GM12878 (cell line): ENCODE results near the gene SSH2.

Experiments used
- CTCF ChIP-seq, 3 experiments: IDR thresholded peaks in 2 of 3; conservative IDR thresholded peaks in 1 of 3; 2 replicates each; pipeline ENCODE4 v1.5.1; 2011; ENCODE audit warnings: low read depth in 3 of 3, low read length in 3 of 3, mild to moderate bottlenecking in 3 of 3, control low read depth in 2 of 3, moderate library complexity in 2 of 3, inconsistent platforms in 1 of 3, mixed read lengths in 1 of 3; ENCODE audit not compliant: control insufficient read depth in 2 of 3, insufficient read depth in 1 of 3; ENCODE audit errors: extremely low read depth in 1 of 3
- EZH2 ChIP-seq: IDR thresholded peaks from 2 replicates; pipeline ENCODE4 v1.6.1; 2012; ENCODE audit warnings: low read depth, mild to moderate bottlenecking, control low read depth, inconsistent platforms, low read length, borderline replicate concordance; ENCODE audit not compliant: control insufficient read depth
- MEF2A ChIP-seq: IDR thresholded peaks from 2 replicates; pipeline ENCODE4 v1.6.1; 2011; ENCODE audit warnings: low read depth, mild to moderate bottlenecking, low read length, moderate library complexity; ENCODE audit not compliant: insufficient read depth
- NFYA ChIP-seq: IDR thresholded peaks from 2 replicates; pipeline ENCODE4 v1.6.1; 2011; ENCODE audit warnings: low read depth, mild to moderate bottlenecking, low read length, improper control_type of control experiment, borderline replicate concordance
- POLR2AphosphoS5 ChIP-seq: IDR thresholded peaks from 2 replicates; pipeline ENCODE4 v1.6.1; 2011; ENCODE audit warnings: mild to moderate bottlenecking, low read length, inconsistent platforms
- RAD21 ChIP-seq: IDR thresholded peaks from 2 replicates; pipeline ENCODE4 v1.6.1; 2011; ENCODE audit warnings: mild to moderate bottlenecking, low read depth, low read length, moderate library complexity; ENCODE audit not compliant: insufficient read depth
- TCF7 ChIP-seq: IDR thresholded peaks from 2 replicates; pipeline ENCODE4 v1.6.1; 2014; ENCODE audit warnings: antibody characterized with exemption, borderline replicate concordance
- YY1 ChIP-seq: IDR thresholded peaks from 2 replicates; pipeline ENCODE4 v1.6.1; 2011; ENCODE audit warnings: low read depth, mild to moderate bottlenecking, low read length
- ZBTB33 ChIP-seq: fragments of 450-650 bp; IDR thresholded peaks from 2 replicates; pipeline ENCODE4 v1.6.1; 2017; ENCODE audit warnings: mild to moderate bottlenecking
- TF ChIP-seq, protein P1 (sequence below): IDR thresholded peaks from 2 replicates; pipeline ENCODE4 v1.6.1; 2011; ENCODE audit warnings: borderline replicate concordance, low read depth, mild to moderate bottlenecking, moderate library complexity, mixed read lengths, low read length; ENCODE audit not compliant: insufficient read depth; ENCODE audit errors: extremely low read length
- TF ChIP-seq, protein P2 (sequence below): IDR thresholded peaks from 2 replicates; pipeline ENCODE4 v1.6.1; 2012; ENCODE audit warnings: mild to moderate bottlenecking, low read depth, low read length

GRCh38 chr17:29914819-29915537 lies 15.1 kb downstream of the SSH2 start:
- TF ChIP-seq, protein P1, sequence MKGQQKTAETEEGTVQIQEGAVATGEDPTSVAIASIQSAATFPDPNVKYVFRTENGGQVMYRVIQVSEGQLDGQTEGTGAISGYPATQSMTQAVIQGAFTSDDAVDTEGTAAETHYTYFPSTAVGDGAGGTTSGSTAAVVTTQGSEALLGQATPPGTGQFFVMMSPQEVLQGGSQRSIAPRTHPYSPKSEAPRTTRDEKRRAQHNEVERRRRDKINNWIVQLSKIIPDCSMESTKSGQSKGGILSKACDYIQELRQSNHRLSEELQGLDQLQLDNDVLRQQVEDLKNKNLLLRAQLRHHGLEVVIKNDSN: no peak
- TF ChIP-seq RAD21 (no peak), TCF7 (no peak), POLR2AphosphoS5 (no peak), EZH2 (no peak), CTCF (IDR thresholded peaks at IDR 0.05 in 2 of 3, conservative IDR thresholded peaks at IDR 0.05 in 1 of 3; ENCODE audit: control insufficient read depth in 2 of 3, extremely low read depth in 1 of 3, insufficient read depth in 1 of 3, low read depth in 3 of 3, low read length in 3 of 3) (no peak), NFYA (no peak), ZBTB33 (no peak), MEF2A (no peak), YY1 (no peak)
- TF ChIP-seq, protein P2, sequence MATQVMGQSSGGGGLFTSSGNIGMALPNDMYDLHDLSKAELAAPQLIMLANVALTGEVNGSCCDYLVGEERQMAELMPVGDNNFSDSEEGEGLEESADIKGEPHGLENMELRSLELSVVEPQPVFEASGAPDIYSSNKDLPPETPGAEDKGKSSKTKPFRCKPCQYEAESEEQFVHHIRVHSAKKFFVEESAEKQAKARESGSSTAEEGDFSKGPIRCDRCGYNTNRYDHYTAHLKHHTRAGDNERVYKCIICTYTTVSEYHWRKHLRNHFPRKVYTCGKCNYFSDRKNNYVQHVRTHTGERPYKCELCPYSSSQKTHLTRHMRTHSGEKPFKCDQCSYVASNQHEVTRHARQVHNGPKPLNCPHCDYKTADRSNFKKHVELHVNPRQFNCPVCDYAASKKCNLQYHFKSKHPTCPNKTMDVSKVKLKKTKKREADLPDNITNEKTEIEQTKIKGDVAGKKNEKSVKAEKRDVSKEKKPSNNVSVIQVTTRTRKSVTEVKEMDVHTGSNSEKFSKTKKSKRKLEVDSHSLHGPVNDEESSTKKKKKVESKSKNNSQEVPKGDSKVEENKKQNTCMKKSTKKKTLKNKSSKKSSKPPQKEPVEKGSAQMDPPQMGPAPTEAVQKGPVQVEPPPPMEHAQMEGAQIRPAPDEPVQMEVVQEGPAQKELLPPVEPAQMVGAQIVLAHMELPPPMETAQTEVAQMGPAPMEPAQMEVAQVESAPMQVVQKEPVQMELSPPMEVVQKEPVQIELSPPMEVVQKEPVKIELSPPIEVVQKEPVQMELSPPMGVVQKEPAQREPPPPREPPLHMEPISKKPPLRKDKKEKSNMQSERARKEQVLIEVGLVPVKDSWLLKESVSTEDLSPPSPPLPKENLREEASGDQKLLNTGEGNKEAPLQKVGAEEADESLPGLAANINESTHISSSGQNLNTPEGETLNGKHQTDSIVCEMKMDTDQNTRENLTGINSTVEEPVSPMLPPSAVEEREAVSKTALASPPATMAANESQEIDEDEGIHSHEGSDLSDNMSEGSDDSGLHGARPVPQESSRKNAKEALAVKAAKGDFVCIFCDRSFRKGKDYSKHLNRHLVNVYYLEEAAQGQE: no peak
